K562 (cell line): ENCODE measurements around the gene CRIP3. TPM values are rescaled to one million over a fixed set of nuclear protein-coding genes. Genes with fewer than 3 reads are reported as not detected.

ENCODE experiments used
- ATAC-seq: fragments of 200-7000 bp; cut with Tn5 transposase; 3 replicates; pipeline ENCODE4 v1.9.1; 2020; ENCODE audit warnings: moderate library complexity
- BruUV-seq: library from RNA; stranded (reverse); fragments of 400-500 nt; replicated peaks from 2 replicates; lab custom pipeline; 2021; lab: Mats Ljungman, UMichigan
- CTCF ChIA-PET: fragments of 300-600 bp; formaldehyde crosslinking; extraction: SDS; loops from one replicate; lab custom pipeline; 2021; ENCODE audit warnings: low intra/inter-chr PET ratio; lab: Yijun Ruan, JAX
- POLR2A ChIA-PET: fragments of 300-600, 350-650 bp; sonication (Branson Sonifier 250); formaldehyde crosslinking; extraction: SDS; loops from one replicate; lab custom pipeline; 2021; ENCODE audit warnings: antibody characterized with exemption, inconsistent platforms; lab: Yijun Ruan, JAX
- DNase-seq, 4 experiments: peaks; one replicate each; pipeline versions ENCODE4 v3.0.0 to v3.0.0-alpha.2; 2011 to 2018; ENCODE audit warnings: low spot score in 3 of 4, mixed read lengths in 3 of 4; ENCODE audit errors: extremely low read depth in 1 of 4
- FAIRE-seq: peaks from 2 replicates; lab custom pipeline; 2011; peaks lifted over from hg19 to GRCh38; lab: Jason Lieb, UNC
- H2AFZ ChIP-seq: 2 replicates; pipeline ENCODE4 v1.6.0; 2011; ENCODE audit warnings: low read depth, low read length, control low read depth, inconsistent platforms
- H3K27ac ChIP-seq: fragments of 200-600 bp; 3 replicates; pipeline ENCODE4 v1.8.0; 2011; ENCODE audit warnings: low read depth, mild to moderate bottlenecking, control low read depth, inconsistent platforms, low read length, moderate library complexity, mixed read lengths; ENCODE audit errors: extremely low read depth
- H3K27me3 ChIP-seq, 2 experiments: fragments of 300-600 bp in 1 of 2; 2 replicates in 1 of 2; 3 replicates in 1 of 2; pipeline versions ENCODE4 v1.6.0 to v1.8.0; 2011; ENCODE audit warnings: inconsistent platforms in 2 of 2, low read length in 2 of 2, mild to moderate bottlenecking in 1 of 2, mixed read lengths in 1 of 2, moderate library complexity in 1 of 2; ENCODE audit not compliant: control insufficient read depth in 2 of 2, insufficient read depth in 2 of 2
- H3K36me3 ChIP-seq: fragments of 300-600 bp; 3 replicates; pipeline ENCODE4 v1.8.0; 2011; ENCODE audit warnings: mild to moderate bottlenecking, low read length, inconsistent platforms; ENCODE audit not compliant: control insufficient read depth, insufficient read depth
- H3K4me1 ChIP-seq, 2 experiments: fragments of 200-600 bp in 1 of 2; replicated peaks in 1 of 2; 2 replicates in 1 of 2; 3 replicates in 1 of 2; pipeline versions ENCODE4 v1.5.1 to v1.8.0; 2011; ENCODE audit warnings: inconsistent platforms in 2 of 2, low read length in 2 of 2, mild to moderate bottlenecking in 1 of 2, mixed read lengths in 1 of 2, moderate library complexity in 1 of 2; ENCODE audit not compliant: control insufficient read depth in 2 of 2, insufficient read depth in 2 of 2
- H3K4me2 ChIP-seq: 2 replicates; pipeline ENCODE4 v1.6.1; 2011; ENCODE audit warnings: low read length, control low read depth, inconsistent platforms, mixed read lengths; ENCODE audit not compliant: insufficient read depth
- H3K4me3 ChIP-seq: fragments of 200-600 bp; sonication (generic), shearing (Covaris generic); 2 replicates; pipeline ENCODE4 v1.5.1; 2016; ENCODE audit warnings: control low read depth, inconsistent platforms
- H3K79me2 ChIP-seq: fragments of 200-600 bp; 3 replicates; pipeline ENCODE4 v1.8.0; 2011; ENCODE audit warnings: low read length, inconsistent platforms; ENCODE audit not compliant: control insufficient read depth, insufficient read depth
- H3K9ac ChIP-seq, 2 experiments: 2 replicates each; pipeline versions ENCODE4 v1.6.0 to v1.6.1; 2011; ENCODE audit warnings: low read depth in 2 of 2, low read length in 2 of 2, control low read depth in 1 of 2, inconsistent platforms in 1 of 2, mild to moderate bottlenecking in 1 of 2, mixed read lengths in 1 of 2; ENCODE audit not compliant: insufficient read depth in 1 of 2
- H3K9me1 ChIP-seq: one replicate; pipeline ENCODE4 v1.6.0; 2011; ENCODE audit warnings: inconsistent platforms, mild to moderate bottlenecking, low read length, moderate library complexity; ENCODE audit not compliant: control insufficient read depth, insufficient read depth
- H3K9me3 ChIP-seq: replicated peaks from 2 replicates; pipeline ENCODE4 v1.5.1; 2011; ENCODE audit warnings: low read depth, low read length, inconsistent platforms; ENCODE audit not compliant: control insufficient read depth, insufficient read depth
- H4K20me1 ChIP-seq: replicated peaks from 2 replicates; pipeline ENCODE4 v1.6.1; 2011; ENCODE audit warnings: low read length, inconsistent platforms, mixed read lengths; ENCODE audit not compliant: control insufficient read depth, insufficient read depth
- POLR3A ChIP-seq: IDR thresholded peaks from 2 replicates; pipeline ENCODE4 v1.6.1; 2011; ENCODE audit warnings: borderline replicate concordance, mild to moderate bottlenecking, moderate library complexity; ENCODE audit not compliant: insufficient read length, insufficient read depth; ENCODE audit errors: extremely low read depth
- REST ChIP-seq, 2 experiments: fragments of 450-650 bp; formaldehyde crosslinking in 1 of 2; IDR thresholded peaks; 2 replicates each; pipeline versions ENCODE4 v1.4.0 to v1.6.1; 2014 to 2020; ENCODE audit warnings: mild to moderate bottlenecking in 2 of 2, borderline replicate concordance in 1 of 2, low read depth in 1 of 2
- ZNF408 ChIP-seq: fragments of 250-450 bp; sonication (Bioruptor Pico); IDR thresholded peaks from 2 replicates; pipeline ENCODE4 v1.4.0; 2020; ENCODE audit warnings: low read depth, mild to moderate bottlenecking, moderate library complexity
- WGBS: fragments of 100-300 bp; shearing (Covaris generic); methylation state at CpG from one replicate; pipeline ENCODE4 v1.1.6; 2016; ENCODE audit warnings: low coverage, mixed read lengths; ENCODE audit not compliant: insufficient coverage; ENCODE audit errors: missing lambda C conversion rate; 5-methylcytosine and 5-hydroxymethylcytosine counted together
- in situ Hi-C: fragments of 300-500 bp; cut with MboI; formaldehyde crosslinking; loops from 4 replicates; pipeline ENCODE4 v1.15.0; 2018; ENCODE audit warnings: inconsistent platforms, mixed read lengths
- intact Hi-C: fragments of 100-400 bp; cut with micrococcal nuclease; formaldehyde crosslinking; loops from 2 replicates; pipeline ENCODE4 v1.14.2; 2022
- polyA plus RNA-seq, 8 experiments: library from polyadenylated mRNA; depleted of rRNA in 4 of 8; stranded (reverse) in 5 of 8; unstranded in 3 of 8; fragments of >200 nt; fragmentation: Nextera tagmentation in 2 of 8; fragmentation: Illumina TruSeq in 1 of 8; extraction: Ambion mirVana in 2 of 8; extraction: Trizol in 1 of 8; gene quantifications; 2 replicates each; pipeline versions ENCODE4 v1.2.1 to v1.2.3, GENCODE V29; 2011 to 2014; ENCODE audit warnings: inconsistent platforms in 1 of 8, missing spikeins in 1 of 8
- total RNA-seq, 7 experiments: library from RNA; depleted of rRNA in 6 of 7; stranded (reverse); fragments of >200 nt in 6 of 7; fragmentation: Illumina TruSeq in 2 of 7; extraction: Trizol in 2 of 7; gene quantifications; 2 replicates each; pipeline versions ENCODE4 v1.2.1 to v1.2.3, GENCODE V29; 2011 to 2021; ENCODE audit warnings: low replicate concordance in 1 of 7
- TF ChIP-seq, protein P1 (sequence below), 3 experiments: IDR thresholded peaks in 2 of 3; conservative IDR thresholded peaks in 1 of 3; 2 replicates each; pipeline ENCODE4 v1.5.1; 2011 to 2012; ENCODE audit warnings: low read length in 3 of 3, mild to moderate bottlenecking in 3 of 3, control low read depth in 2 of 3, improper control_type of control experiment in 1 of 3, inconsistent platforms in 1 of 3, low read depth in 1 of 3, mixed read lengths in 1 of 3, moderate library complexity in 1 of 3; ENCODE audit not compliant: insufficient read depth in 2 of 3
- TF ChIP-seq, protein P2 (sequence below): sonication (generic); formaldehyde crosslinking; IDR thresholded peaks from 2 replicates; pipeline ENCODE4 v1.8.0; 2022; ENCODE audit warnings: mild to moderate bottlenecking, missing genetic modification reagents

The CRIP3 gene
- total and polyA plus RNA-seq, 9 of the 15 experiments (the other 6 are each of a cell fraction or from before 2014, with no cell fraction given): 0.36 to 2.1 (median 0.87) TPM

- Histone ChIP-seq H3K4me1 (peaks cover 0 to 24% of the 10 kb centered on the region in 2 experiments; a peak in 2 of 5 replicates), H3K27me3 (peaks cover 36 to 58% of the 10 kb centered on the region in 2 experiments), H4K20me1 (0 out of 2 replicates have a peak, but pooled peaks cover 4% of the 10 kb centered on the region), H3K9me1 (no peaks in the 10 kb centered on the region), H3K79me2 (no peaks in the 10 kb centered on the region), H3K4me3 (no peak overlapping the region), H3K4me2 (no peak overlapping the region), H3K27ac (no peak overlapping the region), H2AFZ (no peak overlapping the region), H3K9ac (no peak overlapping the region; a peak in 1 of 4 replicates), H3K36me3 (no peaks in the 10 kb centered on the region), H3K9me3 (no peaks in the 10 kb centered on the region)
- ChIA-PET POLR2A (interaction anchor here (0.6 to 1.1 kb wide), 4 partner anchors 9 to 408 kb away, joined by 3 to 5 read pairs (median 3); partner anchors contain the start of gene RPL7L1), CTCF (no interaction called here)
- peak; percentile 74 for FAIRE-seq
- in situ Hi-C loops: no loop called here
- 6% methylated on average over 10 of the region's 10 CpGs for WGBS
- intact Hi-C loops: no loop called here
- peak; percentile 45 to 62 (median 50) for DNase-seq
- no TSS peak for BruUV-seq
- peak; percentile 86 for ATAC-seq
- TF ChIP-seq, protein P1, sequence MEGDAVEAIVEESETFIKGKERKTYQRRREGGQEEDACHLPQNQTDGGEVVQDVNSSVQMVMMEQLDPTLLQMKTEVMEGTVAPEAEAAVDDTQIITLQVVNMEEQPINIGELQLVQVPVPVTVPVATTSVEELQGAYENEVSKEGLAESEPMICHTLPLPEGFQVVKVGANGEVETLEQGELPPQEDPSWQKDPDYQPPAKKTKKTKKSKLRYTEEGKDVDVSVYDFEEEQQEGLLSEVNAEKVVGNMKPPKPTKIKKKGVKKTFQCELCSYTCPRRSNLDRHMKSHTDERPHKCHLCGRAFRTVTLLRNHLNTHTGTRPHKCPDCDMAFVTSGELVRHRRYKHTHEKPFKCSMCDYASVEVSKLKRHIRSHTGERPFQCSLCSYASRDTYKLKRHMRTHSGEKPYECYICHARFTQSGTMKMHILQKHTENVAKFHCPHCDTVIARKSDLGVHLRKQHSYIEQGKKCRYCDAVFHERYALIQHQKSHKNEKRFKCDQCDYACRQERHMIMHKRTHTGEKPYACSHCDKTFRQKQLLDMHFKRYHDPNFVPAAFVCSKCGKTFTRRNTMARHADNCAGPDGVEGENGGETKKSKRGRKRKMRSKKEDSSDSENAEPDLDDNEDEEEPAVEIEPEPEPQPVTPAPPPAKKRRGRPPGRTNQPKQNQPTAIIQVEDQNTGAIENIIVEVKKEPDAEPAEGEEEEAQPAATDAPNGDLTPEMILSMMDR (IDR thresholded peaks at IDR 0.05 in 2 of 3, conservative IDR thresholded peaks at IDR 0.05 in 1 of 3; ENCODE audit: insufficient read depth in 2 of 3, low read depth in 1 of 3, low read length in 3 of 3): peak; percentile 60 to 71 (median 61)
- TF ChIP-seq POLR3A (no peak), REST (IDR thresholded peaks at IDR 0.05; ENCODE audit: borderline replicate concordance) (peak; percentile 38), REST (CRISPR knock-in tag; IDR thresholded peaks at IDR 0.05; ENCODE audit: low read depth) (no peak), ZNF408 (no peak)
- TF ChIP-seq, protein P2, sequence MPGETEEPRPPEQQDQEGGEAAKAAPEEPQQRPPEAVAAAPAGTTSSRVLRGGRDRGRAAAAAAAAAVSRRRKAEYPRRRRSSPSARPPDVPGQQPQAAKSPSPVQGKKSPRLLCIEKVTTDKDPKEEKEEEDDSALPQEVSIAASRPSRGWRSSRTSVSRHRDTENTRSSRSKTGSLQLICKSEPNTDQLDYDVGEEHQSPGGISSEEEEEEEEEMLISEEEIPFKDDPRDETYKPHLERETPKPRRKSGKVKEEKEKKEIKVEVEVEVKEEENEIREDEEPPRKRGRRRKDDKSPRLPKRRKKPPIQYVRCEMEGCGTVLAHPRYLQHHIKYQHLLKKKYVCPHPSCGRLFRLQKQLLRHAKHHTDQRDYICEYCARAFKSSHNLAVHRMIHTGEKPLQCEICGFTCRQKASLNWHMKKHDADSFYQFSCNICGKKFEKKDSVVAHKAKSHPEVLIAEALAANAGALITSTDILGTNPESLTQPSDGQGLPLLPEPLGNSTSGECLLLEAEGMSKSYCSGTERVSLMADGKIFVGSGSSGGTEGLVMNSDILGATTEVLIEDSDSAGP (CRISPR knock-in tag): no peak
Measured at GRCh38 chr6:43286980-43287716, 21.5 kb downstream of the CRIP3 start.
